Fibroblast of lung (primary cell): ENCODE data around the gene ARSG.

Experiments used
- EZH2 ChIP-seq: IDR thresholded peaks from 2 replicates; pipeline ENCODE4 v1.5.1; 2012; ENCODE audit warnings: low read length, control low read depth, mild to moderate bottlenecking; ENCODE audit errors: missing control alignments
- TF ChIP-seq, protein P1 (sequence below), 2 donors: IDR thresholded peaks in 1 of 2; conservative IDR thresholded peaks in 1 of 2; 1 replicate in 1 of 2; 2 replicates in 1 of 2; pipeline ENCODE4 v1.5.1; 2011 to 2012; ENCODE audit warnings: low read length in 2 of 2, control low read depth in 1 of 2, inconsistent platforms in 1 of 2, low read depth in 1 of 2, mild to moderate bottlenecking in 1 of 2

- TF ChIP-seq, protein P1, sequence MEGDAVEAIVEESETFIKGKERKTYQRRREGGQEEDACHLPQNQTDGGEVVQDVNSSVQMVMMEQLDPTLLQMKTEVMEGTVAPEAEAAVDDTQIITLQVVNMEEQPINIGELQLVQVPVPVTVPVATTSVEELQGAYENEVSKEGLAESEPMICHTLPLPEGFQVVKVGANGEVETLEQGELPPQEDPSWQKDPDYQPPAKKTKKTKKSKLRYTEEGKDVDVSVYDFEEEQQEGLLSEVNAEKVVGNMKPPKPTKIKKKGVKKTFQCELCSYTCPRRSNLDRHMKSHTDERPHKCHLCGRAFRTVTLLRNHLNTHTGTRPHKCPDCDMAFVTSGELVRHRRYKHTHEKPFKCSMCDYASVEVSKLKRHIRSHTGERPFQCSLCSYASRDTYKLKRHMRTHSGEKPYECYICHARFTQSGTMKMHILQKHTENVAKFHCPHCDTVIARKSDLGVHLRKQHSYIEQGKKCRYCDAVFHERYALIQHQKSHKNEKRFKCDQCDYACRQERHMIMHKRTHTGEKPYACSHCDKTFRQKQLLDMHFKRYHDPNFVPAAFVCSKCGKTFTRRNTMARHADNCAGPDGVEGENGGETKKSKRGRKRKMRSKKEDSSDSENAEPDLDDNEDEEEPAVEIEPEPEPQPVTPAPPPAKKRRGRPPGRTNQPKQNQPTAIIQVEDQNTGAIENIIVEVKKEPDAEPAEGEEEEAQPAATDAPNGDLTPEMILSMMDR (conservative IDR thresholded peaks at IDR 0.05 in 1 of 2, IDR thresholded peaks at IDR 0.05 in 1 of 2; ENCODE audit: low read depth in 1 of 2, low read length in 2 of 2) = no peak
- no peak for TF ChIP-seq EZH2
Observed at GRCh38 chr17:68255731-68256538, 35.4 kb upstream of the ARSG start.
